MM.1S (cell line): ENCODE data around the gene NHSL2.

Experiments used
- DNase-seq: peaks from one replicate; pipeline ENCODE4 v3.0.0-alpha.2; 2015
- H2AFZ ChIP-seq: fragments of 300-600 bp; sonication (generic); 2 replicates; pipeline ENCODE4 v1.6.0; 2016; ENCODE audit warnings: antibody characterized with exemption, low read length
- H3F3A ChIP-seq: fragments of 300-600 bp; sonication (generic); 2 replicates; pipeline ENCODE4 v1.6.1; 2016; ENCODE audit warnings: mild to moderate bottlenecking, antibody characterized with exemption, low read length, moderate library complexity, mixed read lengths; ENCODE audit not compliant: insufficient read depth
- H3K27ac ChIP-seq: fragments of 300-600 bp; sonication (generic); 2 replicates; pipeline ENCODE4 v1.5.1; 2016; ENCODE audit warnings: mild to moderate bottlenecking, low read length
- H3K27me3 ChIP-seq: fragments of 300-600 bp; sonication (generic); replicated peaks from 2 replicates; pipeline ENCODE4 v1.6.0; 2016; ENCODE audit warnings: low read length; ENCODE audit not compliant: insufficient read depth
- H3K36me3 ChIP-seq: fragments of 300-600 bp; sonication (generic); replicated peaks from 2 replicates; pipeline ENCODE4 v1.6.1; 2016; ENCODE audit warnings: mild to moderate bottlenecking, low read length, mixed read lengths; ENCODE audit not compliant: insufficient read depth
- H3K4me1 ChIP-seq: fragments of 300-600 bp; sonication (generic); 2 replicates; pipeline ENCODE4 v1.6.1; 2016; ENCODE audit warnings: low read length, mixed read lengths
- H3K4me2 ChIP-seq: fragments of 300-600 bp; sonication (generic); 2 replicates; pipeline ENCODE4 v1.6.0; 2016; ENCODE audit warnings: low read depth, low read length
- H3K4me3 ChIP-seq: fragments of 300-600 bp; sonication (generic); 2 replicates; pipeline ENCODE4 v1.5.1; 2016; ENCODE audit warnings: low read length, mixed read lengths
- H3K79me2 ChIP-seq: fragments of 300-600 bp; sonication (generic); 2 replicates; pipeline ENCODE4 v1.6.1; 2016; ENCODE audit warnings: mixed run types, low read length, mixed read lengths
- H3K9ac ChIP-seq: fragments of 300-600 bp; sonication (generic); 2 replicates; pipeline ENCODE4 v1.6.1; 2016; ENCODE audit warnings: low read length, mixed read lengths
- H3K9me2 ChIP-seq: fragments of 300-600 bp; sonication (generic); replicated peaks from 2 replicates; pipeline ENCODE4 v1.6.1; 2016; ENCODE audit warnings: mild to moderate bottlenecking, low read length, mixed read lengths; ENCODE audit not compliant: insufficient read depth
- H3K9me3 ChIP-seq: fragments of 300-600 bp; sonication (generic); replicated peaks from 2 replicates; pipeline ENCODE4 v1.6.1; 2016; ENCODE audit warnings: mild to moderate bottlenecking, low read length, mixed read lengths; ENCODE audit not compliant: insufficient read depth
- H4K20me1 ChIP-seq: fragments of 300-600 bp; sonication (generic); 2 replicates; pipeline ENCODE4 v1.6.1; 2016; ENCODE audit warnings: mild to moderate bottlenecking, low read length, moderate library complexity, mixed read lengths; ENCODE audit not compliant: insufficient read depth
- EZH2 ChIP-seq: fragments of 300-600 bp; sonication (generic); optimal IDR thresholded peaks from 2 replicates; pipeline ENCODE3; 2017; ENCODE audit warnings: low read depth, mild to moderate bottlenecking, antibody characterized with exemption, low read length, mixed read lengths
- EZH2phosphoT487 ChIP-seq: fragments of 300-600 bp; sonication (generic); IDR thresholded peaks from 2 replicates; pipeline ENCODE4 v1.6.1; 2018; ENCODE audit warnings: antibody characterized with exemption, low read length
- TF ChIP-seq, protein P1 (sequence below): fragments of 300-600 bp; sonication (generic); IDR thresholded peaks from 2 replicates; pipeline ENCODE4 v1.5.1; 2016; ENCODE audit warnings: antibody characterized with exemption, low read length, mixed read lengths

The NHSL2 gene

DNA sequence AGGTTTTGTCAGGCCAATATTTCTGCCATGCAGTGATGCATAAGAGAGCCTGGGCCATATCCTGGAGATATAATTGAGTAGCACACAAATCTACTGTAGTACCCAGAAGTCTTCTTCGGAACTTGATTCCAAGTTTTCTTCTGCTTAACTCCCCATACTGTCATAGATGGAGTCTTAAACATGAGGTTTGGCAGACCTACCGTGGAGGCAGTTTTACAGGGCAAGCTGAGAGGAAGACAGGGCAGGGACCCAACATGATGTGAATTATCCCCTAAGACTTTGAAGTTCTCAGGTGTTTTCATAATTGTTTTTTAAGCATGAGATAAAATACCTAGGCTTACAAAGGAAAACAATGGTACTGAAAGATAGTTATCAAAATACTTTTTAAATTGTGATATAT, 18.2 kb downstream of the NHSL2 start:
- Histone ChIP-seq H3K9me3 (no peaks in the 10 kb centered on the region), H3K79me2 (no peaks in the 10 kb centered on the region), H3K4me3 (no peak overlapping the region), H3F3A (no peaks in the 10 kb centered on the region), H4K20me1 (no peaks in the 10 kb centered on the region), H3K27me3 (no peaks in the 10 kb centered on the region), H3K36me3 (no peaks in the 10 kb centered on the region), H2AFZ (no peak overlapping the region), H3K4me2 (no peak overlapping the region), H3K4me1 (no peaks in the 10 kb centered on the region), H3K27ac (no peak overlapping the region), H3K9me2 (no peaks in the 10 kb centered on the region), H3K9ac (no peak overlapping the region)
- no peak for DNase-seq
- no peak for TF ChIP-seq EZH2
- TF ChIP-seq, protein P1, sequence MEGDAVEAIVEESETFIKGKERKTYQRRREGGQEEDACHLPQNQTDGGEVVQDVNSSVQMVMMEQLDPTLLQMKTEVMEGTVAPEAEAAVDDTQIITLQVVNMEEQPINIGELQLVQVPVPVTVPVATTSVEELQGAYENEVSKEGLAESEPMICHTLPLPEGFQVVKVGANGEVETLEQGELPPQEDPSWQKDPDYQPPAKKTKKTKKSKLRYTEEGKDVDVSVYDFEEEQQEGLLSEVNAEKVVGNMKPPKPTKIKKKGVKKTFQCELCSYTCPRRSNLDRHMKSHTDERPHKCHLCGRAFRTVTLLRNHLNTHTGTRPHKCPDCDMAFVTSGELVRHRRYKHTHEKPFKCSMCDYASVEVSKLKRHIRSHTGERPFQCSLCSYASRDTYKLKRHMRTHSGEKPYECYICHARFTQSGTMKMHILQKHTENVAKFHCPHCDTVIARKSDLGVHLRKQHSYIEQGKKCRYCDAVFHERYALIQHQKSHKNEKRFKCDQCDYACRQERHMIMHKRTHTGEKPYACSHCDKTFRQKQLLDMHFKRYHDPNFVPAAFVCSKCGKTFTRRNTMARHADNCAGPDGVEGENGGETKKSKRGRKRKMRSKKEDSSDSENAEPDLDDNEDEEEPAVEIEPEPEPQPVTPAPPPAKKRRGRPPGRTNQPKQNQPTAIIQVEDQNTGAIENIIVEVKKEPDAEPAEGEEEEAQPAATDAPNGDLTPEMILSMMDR: no peak
- TF ChIP-seq EZH2phosphoT487: no peak

GRCh38 chrX:71930298-71930697, 19.7 kb downstream of the NHSL2 start:
- no peak overlapping the region for H2AFZ ChIP-seq
- H3K27ac ChIP-seq: no peak overlapping the region
- H3F3A ChIP-seq: no peaks in the 10 kb centered on the region
- H3K4me2 ChIP-seq: no peak overlapping the region
- H3K9me3 ChIP-seq: no peaks in the 10 kb centered on the region
- H3K27me3 ChIP-seq: no peaks in the 10 kb centered on the region
- H3K9ac ChIP-seq: no peak overlapping the region
- no peaks in the 10 kb centered on the region for H3K4me1 ChIP-seq
- H3K4me3 ChIP-seq: no peak overlapping the region
- no peaks in the 10 kb centered on the region for H3K36me3 ChIP-seq
- H3K9me2 ChIP-seq: no peaks in the 10 kb centered on the region
- no peak for DNase-seq
- TF ChIP-seq EZH2phosphoT487 (no peak), EZH2 (no peak)
- TF ChIP-seq, protein P1: no peak
- H4K20me1 ChIP-seq: no peaks in the 10 kb centered on the region
- H3K79me2 ChIP-seq: no peaks in the 10 kb centered on the region

GRCh38 chrX:71935476-71935875, 24.8 kb downstream of the NHSL2 start:
- Histone ChIP-seq H3K4me3 (no peak overlapping the region), H3F3A (no peaks in the 10 kb centered on the region), H3K27me3 (no peaks in the 10 kb centered on the region), H3K27ac (no peak overlapping the region), H3K36me3 (no peaks in the 10 kb centered on the region), H3K79me2 (no peaks in the 10 kb centered on the region), H3K9ac (no peak overlapping the region), H4K20me1 (no peaks in the 10 kb centered on the region), H3K4me1 (no peaks in the 10 kb centered on the region), H3K9me2 (no peaks in the 10 kb centered on the region), H2AFZ (no peak overlapping the region), H3K4me2 (no peak overlapping the region), H3K9me3 (no peaks in the 10 kb centered on the region)
- no peak for DNase-seq
- no peak for TF ChIP-seq EZH2phosphoT487
- no peak for TF ChIP-seq EZH2
- TF ChIP-seq, protein P1: no peak

- Histone ChIP-seq H3K9me2 (no peaks in the 10 kb centered on the region), H3K9me3 (no peaks in the 10 kb centered on the region), H3K9ac (no peak overlapping the region), H3K4me3 (no peak overlapping the region), H3K27ac (no peak overlapping the region), H3K79me2 (no peaks in the 10 kb centered on the region), H3K36me3 (no peaks in the 10 kb centered on the region), H3K4me2 (no peak overlapping the region), H3F3A (no peaks in the 10 kb centered on the region), H3K4me1 (no peaks in the 10 kb centered on the region), H2AFZ (no peak overlapping the region), H4K20me1 (no peaks in the 10 kb centered on the region), H3K27me3 (no peaks in the 10 kb centered on the region)
- TF ChIP-seq EZH2 (no peak), EZH2phosphoT487 (no peak)
- TF ChIP-seq, protein P1: no peak
- DNase-seq: no peak
Observed at GRCh38 chrX:71936632-71937031, 26.0 kb downstream of the NHSL2 start.
